ENCODE measurements around the gene RLF. TPM values are rescaled to one million over a fixed set of nuclear protein-coding genes. Genes with fewer than 3 reads are reported as not detected.
A peak's percentile ranks its signal among the peaks of the same experiment; 100 is the strongest.

Gene RLF
- total RNA-seq, 3 donors from 2014 or later: 19.5 to 39.2 (median 25.9) TPM

GRCh38 chr1:40256401-40257084 lies 95.4 kb downstream of the RLF start:
- Histone ChIP-seq H3K27ac (peak overlapping the region; percentile 96 to 97), H3K9me3 (no peaks in the 10 kb centered on the region), H3K4me1 (peaks cover 0 to 7% of the 10 kb centered on the region in 2 donors), H3K36me3 (no peaks in the 10 kb centered on the region), H3K4me3 (peak overlapping the region; percentile 83 to 93 (median 89)), H3K27me3 (no peaks in the 10 kb centered on the region)
- TF ChIP-seq POLR2A (IDR thresholded peaks at IDR 0.05) (no peak), CTCF (IDR thresholded peaks at IDR 0.05) (no peak), POLR2AphosphoS5 (IDR thresholded peaks at IDR 0.05) (no peak)
- intact Hi-C loops (cut with DNase I; ENCODE audit: low total_unique reads): no loop called here
- no peak for DNase-seq (ENCODE audit: low spot score in 2 of 2)

GRCh38 chr1:40257313-40257687 lies 96.1 kb downstream of the RLF start:
- Histone ChIP-seq H3K36me3 (no peaks in the 10 kb centered on the region), H3K4me3 (peak overlapping the region; percentile 83 to 93 (median 89)), H3K27me3 (no peaks in the 10 kb centered on the region), H3K4me1 (peaks cover 0 to 7% of the 10 kb centered on the region in 2 donors), H3K9me3 (no peaks in the 10 kb centered on the region), H3K27ac (peak overlapping the region; percentile 96 to 97)
- intact Hi-C loops (cut with DNase I; ENCODE audit: low total_unique reads): no loop called here
- DNase-seq (ENCODE audit: low spot score in 2 of 2): no peak
- TF ChIP-seq POLR2A (IDR thresholded peaks at IDR 0.05) (no peak), CTCF (IDR thresholded peaks at IDR 0.05) (no peak), POLR2AphosphoS5 (IDR thresholded peaks at IDR 0.05) (no peak)

- peaks cover 0 to 7% of the 10 kb centered on the region in 2 donors for H3K4me1 ChIP-seq
- peak within 1 kb of the TSS; percentile 96 to 97 for H3K27ac ChIP-seq
Observed at GRCh38 chr1:40257688-40258444, 96.7 kb downstream of the RLF start, which contains the start of gene ZMPSTE24. ZMPSTE24 (plus strand) TSS chr1:40258236; CDS start chr1:40258272, 36 bp downstream.

GRCh38 chr1:40258445-40258769 lies 97.2 kb downstream of the RLF start:
- Histone ChIP-seq H3K27me3 (no peaks in the 10 kb centered on the region), H3K4me3 (peak overlapping the region; percentile 83 to 93 (median 89)), H3K27ac (peak overlapping the region; percentile 96 to 97), H3K9me3 (no peaks in the 10 kb centered on the region), H3K4me1 (peaks cover 0 to 7% of the 10 kb centered on the region in 2 donors), H3K36me3 (no peaks in the 10 kb centered on the region)
- no peak for DNase-seq (ENCODE audit: low spot score in 2 of 2)
- TF ChIP-seq POLR2AphosphoS5 (IDR thresholded peaks at IDR 0.05): no peak
- TF ChIP-seq CTCF (IDR thresholded peaks at IDR 0.05): no peak
- no peak for TF ChIP-seq POLR2A (IDR thresholded peaks at IDR 0.05)
- intact Hi-C loops (cut with DNase I; ENCODE audit: low total_unique reads): no loop called here

More at GRCh38 chr1:40257688-40258444, 96.7 kb downstream of the RLF start, which contains the start of gene ZMPSTE24:
- intact Hi-C loops (cut with DNase I; ENCODE audit: low total_unique reads): no loop called here
- no peaks in the 10 kb centered on the region for H3K27me3 ChIP-seq
- peak; percentile 71 to 87 (median 87) for TF ChIP-seq POLR2AphosphoS5 (IDR thresholded peaks at IDR 0.05)
- no peak for TF ChIP-seq POLR2A (IDR thresholded peaks at IDR 0.05)
- peak; percentile 94 to 95 for DNase-seq (ENCODE audit: low spot score in 2 of 2)
- H3K4me3 ChIP-seq: peak within 1 kb of the TSS; percentile 83 to 93 (median 89)
- H3K9me3 ChIP-seq: no peaks in the 10 kb centered on the region
- no peaks in the 10 kb centered on the region for H3K36me3 ChIP-seq

- Histone ChIP-seq H3K27ac (no peak overlapping the region), H3K9me3 (no peaks in the 10 kb centered on the region), H3K36me3 (peaks cover 2% of the 10 kb centered on the region), H3K4me1 (no peaks in the 10 kb centered on the region), H3K27me3 (no peaks in the 10 kb centered on the region), H3K4me3 (no peak overlapping the region)
- TF ChIP-seq CTCF (IDR thresholded peaks at IDR 0.05): no peak
- DNase-seq (ENCODE audit: low spot score in 2 of 2): no peak
- intact Hi-C loops (cut with DNase I; ENCODE audit: low total_unique reads): no loop called here
Observed at GRCh38 chr1:40264354-40264781, 103.2 kb downstream of the RLF start.
